H1 (cell line): Measurements from ENCODE around the gene SORBS1. TPM values are rescaled to one million over a fixed set of nuclear protein-coding genes. Genes with fewer than 3 reads are reported as not detected.

ENCODE experiments used
- CTCF ChIA-PET: fragments of 300-600 bp; sonication (Branson Sonifier 250); formaldehyde crosslinking; loops from one replicate; lab custom pipeline; 2021; ENCODE audit not compliant: partially characterized antibody; lab: Charles Lee
- POLR2A ChIA-PET: fragments of 300-600 bp; sonication (Branson Sonifier 250); formaldehyde crosslinking; loops from one replicate; lab custom pipeline; 2021; ENCODE audit warnings: inconsistent platforms; ENCODE audit not compliant: partially characterized antibody; lab: Charles Lee
- DNase-seq, 2 experiments: peaks; one replicate each; pipeline versions ENCODE4 v3.0.0 to v3.0.0-alpha.2; 2010 to 2022; ENCODE audit warnings: low spot score in 2 of 2, low read depth in 1 of 2, mixed read lengths in 1 of 2
- FAIRE-seq: peaks from 2 replicates; lab custom pipeline; 2011; peaks lifted over from hg19 to GRCh38; lab: Jason Lieb, UNC
- H2AFZ ChIP-seq: 2 replicates; pipeline ENCODE4 v1.8.1; 2012; ENCODE audit warnings: low read length, inconsistent platforms
- H2AK5ac ChIP-seq: 2 replicates; pipeline ENCODE4 v1.6.1; 2013; ENCODE audit warnings: low read depth, low read length
- H2BK120ac ChIP-seq: replicated peaks from 2 replicates; pipeline ENCODE3; 2013; ENCODE audit warnings: low read depth, low read length, inconsistent platforms
- H2BK12ac ChIP-seq: 2 replicates; pipeline ENCODE4 v1.6.1; 2013; ENCODE audit warnings: low read depth, low read length
- H2BK15ac ChIP-seq: 2 replicates; pipeline ENCODE4 v1.6.1; 2013; ENCODE audit warnings: low read length
- H2BK20ac ChIP-seq: 2 replicates; pipeline ENCODE4 v1.6.1; 2013; ENCODE audit warnings: low read length
- H2BK5ac ChIP-seq: 2 replicates; pipeline ENCODE4 v1.6.1; 2013; ENCODE audit warnings: low read depth, low read length
- H3K14ac ChIP-seq: 2 replicates; pipeline ENCODE4 v1.6.1; 2013; ENCODE audit warnings: inconsistent platforms; ENCODE audit not compliant: insufficient read length
- H3K18ac ChIP-seq: 2 replicates; pipeline ENCODE4 v1.6.1; 2013; ENCODE audit warnings: low read length; ENCODE audit errors: extremely low read depth
- H3K23ac ChIP-seq: 2 replicates; pipeline ENCODE4 v1.6.1; 2013; ENCODE audit warnings: inconsistent platforms; ENCODE audit not compliant: insufficient read length
- H3K23me2 ChIP-seq: 2 replicates; pipeline ENCODE4 v1.6.1; 2013; ENCODE audit warnings: low read depth, low read length
- H3K27ac ChIP-seq: 2 replicates; pipeline ENCODE4 v1.6.1; 2011; ENCODE audit warnings: low read depth, low read length, inconsistent platforms
- H3K27me3 ChIP-seq, 4 experiments: replicated peaks in 1 of 4; 1 replicate in 1 of 4; 2 replicates in 3 of 4; pipeline versions ENCODE4 v1.6.1 to v1.8.1; 2011 to 2013; ENCODE audit warnings: low read length in 3 of 4, mild to moderate bottlenecking in 3 of 4, inconsistent platforms in 2 of 4, mixed read lengths in 2 of 4, moderate library complexity in 1 of 4; ENCODE audit not compliant: control insufficient read depth in 3 of 4, insufficient read depth in 3 of 4; ENCODE audit errors: extremely low read depth in 1 of 4
- H3K36me3 ChIP-seq, 4 experiments: 2 replicates each; pipeline versions ENCODE4 v1.6.1 to v1.8.1; 2011 to 2013; ENCODE audit warnings: mild to moderate bottlenecking in 4 of 4, low read length in 3 of 4, moderate library complexity in 2 of 4, control low read depth in 1 of 4, inconsistent platforms in 1 of 4; ENCODE audit not compliant: insufficient read depth in 4 of 4, control insufficient read depth in 2 of 4
- H3K4ac ChIP-seq: replicated peaks from 2 replicates; pipeline ENCODE3; 2013; ENCODE audit warnings: low read length, low read depth, mixed read lengths, inconsistent platforms; ENCODE audit not compliant: insufficient read length
- H3K4me1 ChIP-seq, 4 experiments: replicated peaks in 1 of 4; 1 replicate in 1 of 4; 2 replicates in 3 of 4; pipeline versions ENCODE4 v1.6.1 to v1.8.1; 2011 to 2013; ENCODE audit warnings: low read length in 3 of 4, inconsistent platforms in 2 of 4, mixed read lengths in 1 of 4; ENCODE audit not compliant: insufficient read depth in 4 of 4, control insufficient read depth in 3 of 4
- H3K4me2 ChIP-seq, 2 experiments: 2 replicates each; pipeline versions ENCODE4 v1.6.1 to v1.8.1; 2011 to 2013; ENCODE audit warnings: low read depth in 2 of 2, low read length in 2 of 2, control low read depth in 1 of 2, inconsistent platforms in 1 of 2, mild to moderate bottlenecking in 1 of 2; ENCODE audit not compliant: insufficient read depth in 1 of 2
- H3K4me3 ChIP-seq, 4 experiments: fragments of 200-600, 300-600 bp in 1 of 4; sonication (generic), shearing (Covaris generic), sonication (Bioruptor Twin) in 1 of 4; 2 replicates each; pipeline versions ENCODE4 v1.5.1 to v1.8.1; 2011 to 2016; ENCODE audit warnings: low read length in 4 of 4, low read depth in 3 of 4, control low read depth in 2 of 4, inconsistent platforms in 2 of 4, mild to moderate bottlenecking in 2 of 4, mixed read lengths in 1 of 4, moderate library complexity in 1 of 4; ENCODE audit not compliant: insufficient read depth in 2 of 4; ENCODE audit errors: extremely low read depth in 1 of 4
- H3K56ac ChIP-seq: replicated peaks from 2 replicates; pipeline ENCODE3; 2013; ENCODE audit warnings: low read depth, mild to moderate bottlenecking, mixed read lengths, low read length, inconsistent platforms; ENCODE audit not compliant: insufficient read length
- H3K79me1 ChIP-seq: 2 replicates; pipeline ENCODE4 v1.6.1; 2013; ENCODE audit warnings: low read depth, low read length, control low read depth
- H3K79me2 ChIP-seq, 2 experiments: 2 replicates each; pipeline versions ENCODE4 v1.6.1 to v1.8.1; 2012 to 2013; ENCODE audit warnings: low read length in 2 of 2, mild to moderate bottlenecking in 2 of 2, inconsistent platforms in 1 of 2; ENCODE audit not compliant: insufficient read depth in 2 of 2, control insufficient read depth in 1 of 2
- H3K9ac ChIP-seq, 4 experiments: replicated peaks in 1 of 4; 1 replicate in 1 of 4; 2 replicates in 3 of 4; pipeline versions ENCODE4 v1.6.1 to v1.8.1; 2011 to 2013; ENCODE audit warnings: low read depth in 3 of 4, low read length in 3 of 4, control low read depth in 2 of 4, mild to moderate bottlenecking in 2 of 4, moderate library complexity in 2 of 4, inconsistent platforms in 1 of 4; ENCODE audit errors: extremely low read depth in 1 of 4
- H3K9me3 ChIP-seq, 2 experiments: 2 replicates each; pipeline versions ENCODE4 v1.6.1 to v1.8.1; 2012 to 2013; ENCODE audit warnings: mild to moderate bottlenecking in 2 of 2, moderate library complexity in 2 of 2, control low read depth in 1 of 2, inconsistent platforms in 1 of 2, low read depth in 1 of 2, low read length in 1 of 2, mixed read lengths in 1 of 2; ENCODE audit not compliant: insufficient read depth in 2 of 2
- H4K20me1 ChIP-seq, 2 experiments: replicated peaks in 1 of 2; 2 replicates each; pipeline versions ENCODE3 to v1.8.1; 2011 to 2013; ENCODE audit warnings: inconsistent platforms in 2 of 2, low read length in 2 of 2, mild to moderate bottlenecking in 1 of 2; ENCODE audit not compliant: insufficient read depth in 2 of 2, control insufficient read depth in 1 of 2
- H4K5ac ChIP-seq: 2 replicates; pipeline ENCODE4 v1.6.1; 2013; ENCODE audit warnings: low read length, low read depth, mixed read lengths, inconsistent platforms; ENCODE audit not compliant: insufficient read length
- H4K8ac ChIP-seq: 2 replicates; pipeline ENCODE4 v1.8.0; 2013; ENCODE audit warnings: mild to moderate bottlenecking, moderate library complexity, low read length, inconsistent platforms; ENCODE audit not compliant: insufficient read depth; ENCODE audit errors: extremely low read depth
- H4K91ac ChIP-seq: replicated peaks from 2 replicates; pipeline ENCODE3; 2013; ENCODE audit warnings: low read length, mixed read lengths, inconsistent platforms; ENCODE audit not compliant: insufficient read length
- EZH2 ChIP-seq: fragments of 200-600 bp; sonication (generic); IDR thresholded peaks from 2 replicates; pipeline ENCODE4 v1.7.1; 2012; ENCODE audit warnings: low read depth, mild to moderate bottlenecking, moderate library complexity, low read length, inconsistent platforms; ENCODE audit not compliant: severe bottlenecking
- KDM1A ChIP-seq: fragments of 200-600, 300-600 bp; sonication (generic); IDR thresholded peaks from 2 replicates; pipeline ENCODE4 v1.7.1; 2016; ENCODE audit warnings: mild to moderate bottlenecking, low read length, borderline replicate concordance
- WGBS, 2 experiments: shearing (Covaris generic) in 1 of 2; methylation state at CpG; one replicate each; pipeline versions ENCODE4 v1.1.6 to v1.1.7; 2013 to 2015; ENCODE audit warnings: low lambda C conversion rate in 2 of 2, mixed read lengths in 2 of 2, inconsistent platforms in 1 of 2, low coverage in 1 of 2, missing lambda C conversion rate in 1 of 2; ENCODE audit not compliant: insufficient replicate concordance in 2 of 2, insufficient coverage in 1 of 2, insufficient read length in 1 of 2; ENCODE audit errors: extremely low coverage in 1 of 2, missing lambda C conversion rate in 1 of 2; 5-methylcytosine and 5-hydroxymethylcytosine counted together
- polyA plus RNA-seq, 7 experiments: library from polyadenylated mRNA; depleted of rRNA in 3 of 7; stranded (reverse) in 5 of 7; unstranded in 2 of 7; fragments of >200 nt in 5 of 7; fragments of 200-250 nt in 2 of 7; gene quantifications; 1 replicate in 5 of 7; 2 replicates in 1 of 7; 4 replicates in 1 of 7; pipeline versions ENCODE4 v1.2.1 to v1.2.3, GENCODE V29; 2011 to 2013; ENCODE audit warnings: missing spikeins in 2 of 7, mixed read lengths in 2 of 7
- total RNA-seq: library from RNA; stranded (reverse); fragmentation: NEBNext Ultra II Directional; extraction: Animal tissue kit (Norgen Biotek cat#: 25700); gene quantifications from 2 replicates; pipeline ENCODE4 v1.2.1, GENCODE V29; 2021

The SORBS1 gene
- total and polyA plus RNA-seq, 2 of the 8 experiments (the other 6 are each of a cell fraction or from before 2014, with no cell fraction given): 16.0 to 35.0 TPM

DNA sequence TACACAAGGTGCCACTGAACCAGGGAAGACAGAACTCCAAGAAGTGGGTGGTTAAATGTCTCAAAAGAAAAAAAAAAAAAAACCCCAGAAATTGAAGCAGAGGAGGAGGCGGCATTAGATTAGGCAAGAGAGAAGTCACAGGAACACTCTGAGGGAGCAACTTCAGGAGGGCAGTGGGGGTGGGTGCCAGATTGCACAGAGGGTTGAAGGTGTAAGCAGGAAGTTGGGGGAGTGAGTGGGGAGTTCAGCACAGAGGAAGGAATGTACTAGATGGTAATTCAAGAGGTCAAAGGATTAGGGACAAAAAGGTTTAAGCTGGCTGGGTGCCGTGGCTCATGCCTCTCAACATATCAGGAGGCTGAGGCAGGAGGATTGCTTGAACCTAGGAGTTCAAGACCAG lies 160.4 kb downstream of the SORBS1 start:
- 98% methylated on average over 2 of the region's 2 CpGs; no CpG with 5 or more reads in 1 of the 2 experiments for WGBS, 2 experiments
- H3K36me3 ChIP-seq: peaks cover 3 to 27% (median 12%) of the 10 kb centered on the region in 4 experiments; a peak in 6 of 8 replicates
- H3K79me1 ChIP-seq: no peaks in the 10 kb centered on the region
- no peak overlapping the region for H3K9ac ChIP-seq
- no peak overlapping the region for H3K14ac ChIP-seq
- H2AFZ ChIP-seq: no peak overlapping the region
- H3K56ac ChIP-seq: no peak overlapping the region
- H2BK5ac ChIP-seq: no peak overlapping the region
- H3K23ac ChIP-seq: no peak overlapping the region
- H3K27ac ChIP-seq: no peak overlapping the region
- H3K9me3 ChIP-seq: no peaks in the 10 kb centered on the region
- H3K18ac ChIP-seq: no peak overlapping the region
- H2AK5ac ChIP-seq: no peak overlapping the region
- H3K4me3 ChIP-seq: no peak overlapping the region
- H2BK20ac ChIP-seq: no peak overlapping the region
- no peak overlapping the region for H4K8ac ChIP-seq
- H3K27me3 ChIP-seq: no peaks in the 10 kb centered on the region
- no peak overlapping the region for H3K4ac ChIP-seq
- TF ChIP-seq KDM1A: 0 out of 2 replicates have a peak, but pooled peaks have one; percentile 19
- TF ChIP-seq EZH2: no peak
- H4K5ac ChIP-seq: no peak overlapping the region
- H3K4me2 ChIP-seq: no peak overlapping the region
- no peak overlapping the region for H4K91ac ChIP-seq
- FAIRE-seq (no peak), DNase-seq (no peak)
- no peak overlapping the region for H2BK120ac ChIP-seq
- H3K4me1 ChIP-seq: no peaks in the 10 kb centered on the region
- peaks cover 0 to 1% of the 10 kb centered on the region in 2 experiments for H4K20me1 ChIP-seq
- no peak overlapping the region for H2BK15ac ChIP-seq
- H3K23me2 ChIP-seq: no peaks in the 10 kb centered on the region
- ChIA-PET POLR2A (interaction anchor here (1.1 kb wide), 1 partner anchor 13 kb away, joined by 4 read pairs; no protein-coding TSS in a partner anchor), CTCF (interaction anchor here (1.6 to 6.6 kb wide), 3 partner anchors 9 to 30 kb away, joined by 5 to 47 read pairs (median 7); no protein-coding TSS in a partner anchor)
- no peaks in the 10 kb centered on the region for H3K79me2 ChIP-seq
- H2BK12ac ChIP-seq: no peak overlapping the region
